ENCODE results near the gene GPR34.

GPR34 gene

DNA sequence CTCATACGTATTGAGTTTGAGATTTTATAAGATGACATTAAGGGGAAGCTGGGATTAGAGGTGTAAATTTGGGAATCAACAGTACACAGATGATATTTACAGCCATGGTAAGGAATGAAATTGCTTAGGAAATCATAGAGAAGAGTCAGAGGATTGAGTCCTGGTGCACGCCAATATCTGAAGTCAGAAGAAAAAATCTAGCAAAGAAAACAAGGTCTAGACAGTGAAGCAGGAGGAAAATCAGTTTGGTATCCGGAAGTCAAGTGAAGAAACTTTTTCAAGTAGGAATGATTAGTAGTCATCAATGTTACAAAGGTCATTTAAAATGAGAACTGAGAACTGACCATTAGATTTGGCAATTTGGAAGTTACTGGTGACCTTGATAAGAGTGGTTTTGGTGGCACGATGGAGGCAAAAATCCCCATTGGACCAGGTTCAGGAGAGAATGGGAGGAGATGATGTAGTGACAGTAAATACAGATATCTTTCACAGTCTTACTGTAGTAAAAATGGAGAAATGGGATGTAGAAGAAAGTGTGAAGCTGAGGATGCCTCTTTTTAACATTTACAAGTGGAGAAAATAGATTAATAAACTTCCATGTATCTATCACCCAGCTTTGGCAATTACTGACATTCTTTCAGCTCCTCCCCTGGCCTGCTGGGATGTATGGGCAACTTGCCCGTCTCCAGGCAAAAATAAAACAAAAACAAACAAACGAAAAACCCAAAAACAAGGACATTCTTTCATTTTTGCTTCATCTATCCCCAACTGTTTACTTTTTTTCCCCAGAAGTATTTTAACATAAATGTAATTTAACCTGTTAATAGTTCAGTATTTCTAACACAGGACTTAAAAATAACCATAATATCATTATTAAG is 11.4 kb upstream of the GPR34 start:
- Histone ChIP-seq H3K79me2 (ENCODE audit: control insufficient read depth, low read length) (no peaks in the 10 kb centered on the region), H3F3A (ENCODE audit: control insufficient read depth, insufficient read depth) (no peaks in the 10 kb centered on the region), H3K4me1 (ENCODE audit: control insufficient read depth, low read length) (no peaks in the 10 kb centered on the region), H3K9me3 (ENCODE audit: control insufficient read depth, insufficient read depth, low read length) (no peaks in the 10 kb centered on the region), H3K27ac (ENCODE audit: low read depth, low read length) (no peak overlapping the region), H4K20me1 (ENCODE audit: control insufficient read depth, insufficient read depth, low read depth, low read length) (no peaks in the 10 kb centered on the region), H3K27me3 (ENCODE audit: control insufficient read depth, low read length) (no peaks in the 10 kb centered on the region), H3K9me2 (replicated peaks; ENCODE audit: control insufficient read depth, low read length) (no peaks in the 10 kb centered on the region), H3K4me2 (ENCODE audit: low read length) (no peak overlapping the region), H3K36me3 (ENCODE audit: control insufficient read depth, low read length) (no peaks in the 10 kb centered on the region), H3K4me3 (ENCODE audit: low read length) (no peak overlapping the region)
- TF ChIP-seq EZH2phosphoT487 (IDR thresholded peaks at IDR 0.05; ENCODE audit: borderline replicate concordance, low read length), result no peak
- TF ChIP-seq, protein P1, sequence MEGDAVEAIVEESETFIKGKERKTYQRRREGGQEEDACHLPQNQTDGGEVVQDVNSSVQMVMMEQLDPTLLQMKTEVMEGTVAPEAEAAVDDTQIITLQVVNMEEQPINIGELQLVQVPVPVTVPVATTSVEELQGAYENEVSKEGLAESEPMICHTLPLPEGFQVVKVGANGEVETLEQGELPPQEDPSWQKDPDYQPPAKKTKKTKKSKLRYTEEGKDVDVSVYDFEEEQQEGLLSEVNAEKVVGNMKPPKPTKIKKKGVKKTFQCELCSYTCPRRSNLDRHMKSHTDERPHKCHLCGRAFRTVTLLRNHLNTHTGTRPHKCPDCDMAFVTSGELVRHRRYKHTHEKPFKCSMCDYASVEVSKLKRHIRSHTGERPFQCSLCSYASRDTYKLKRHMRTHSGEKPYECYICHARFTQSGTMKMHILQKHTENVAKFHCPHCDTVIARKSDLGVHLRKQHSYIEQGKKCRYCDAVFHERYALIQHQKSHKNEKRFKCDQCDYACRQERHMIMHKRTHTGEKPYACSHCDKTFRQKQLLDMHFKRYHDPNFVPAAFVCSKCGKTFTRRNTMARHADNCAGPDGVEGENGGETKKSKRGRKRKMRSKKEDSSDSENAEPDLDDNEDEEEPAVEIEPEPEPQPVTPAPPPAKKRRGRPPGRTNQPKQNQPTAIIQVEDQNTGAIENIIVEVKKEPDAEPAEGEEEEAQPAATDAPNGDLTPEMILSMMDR (IDR thresholded peaks at IDR 0.05; ENCODE audit: low read depth, low read length, poor library complexity, severe bottlenecking), result no peak

- H3K4me3 ChIP-seq (ENCODE audit: low read length), result no peak overlapping the region
- no peaks in the 10 kb centered on the region for H3K79me2 ChIP-seq (ENCODE audit: control insufficient read depth, low read length)
- H3K4me1 ChIP-seq (ENCODE audit: control insufficient read depth, low read length), result peaks cover 23% of the 10 kb centered on the region
- H3K9me2 ChIP-seq (replicated peaks; ENCODE audit: control insufficient read depth, low read length), result no peaks in the 10 kb centered on the region
- H3K4me2 ChIP-seq (ENCODE audit: low read length), result no peak overlapping the region
- no peaks in the 10 kb centered on the region for H3K36me3 ChIP-seq (ENCODE audit: control insufficient read depth, low read length)
- H3K9me3 ChIP-seq (ENCODE audit: control insufficient read depth, insufficient read depth, low read length), result no peaks in the 10 kb centered on the region
- no peaks in the 10 kb centered on the region for H3K27me3 ChIP-seq (ENCODE audit: control insufficient read depth, low read length)
- no peaks in the 10 kb centered on the region for H3F3A ChIP-seq (ENCODE audit: control insufficient read depth, insufficient read depth)
- H3K27ac ChIP-seq (ENCODE audit: low read depth, low read length), result no peak overlapping the region
- TF ChIP-seq, protein P1 (IDR thresholded peaks at IDR 0.05; ENCODE audit: low read depth, low read length, poor library complexity, severe bottlenecking), result no peak
- TF ChIP-seq EZH2phosphoT487 (IDR thresholded peaks at IDR 0.05; ENCODE audit: borderline replicate concordance, low read length), result no peak
- H4K20me1 ChIP-seq (ENCODE audit: control insufficient read depth, insufficient read depth, low read depth, low read length), result no peaks in the 10 kb centered on the region
Observed at GRCh38 chrX:41684138-41684537, 4.6 kb upstream of the GPR34 start.

- TF ChIP-seq EZH2phosphoT487 (IDR thresholded peaks at IDR 0.05; ENCODE audit: borderline replicate concordance, low read length), result no peak
- TF ChIP-seq, protein P1 (IDR thresholded peaks at IDR 0.05; ENCODE audit: low read depth, low read length, poor library complexity, severe bottlenecking), result no peak
Observed at GRCh38 chrX:41684940-41685339, 3.8 kb upstream of the GPR34 start.

More at GRCh38 chrX:41684940-41685339, 3.8 kb upstream of the GPR34 start:
- Histone ChIP-seq H3F3A (ENCODE audit: control insufficient read depth, insufficient read depth) (no peaks in the 10 kb centered on the region), H3K36me3 (ENCODE audit: control insufficient read depth, low read length) (no peaks in the 10 kb centered on the region), H3K9me2 (replicated peaks; ENCODE audit: control insufficient read depth, low read length) (no peaks in the 10 kb centered on the region), H3K9me3 (ENCODE audit: control insufficient read depth, insufficient read depth, low read length) (no peaks in the 10 kb centered on the region), H3K4me1 (ENCODE audit: control insufficient read depth, low read length) (peaks cover 23% of the 10 kb centered on the region), H3K27me3 (ENCODE audit: control insufficient read depth, low read length) (no peaks in the 10 kb centered on the region), H3K27ac (ENCODE audit: low read depth, low read length) (no peak overlapping the region), H3K4me3 (ENCODE audit: low read length) (no peak overlapping the region), H3K4me2 (ENCODE audit: low read length) (no peak overlapping the region), H4K20me1 (ENCODE audit: control insufficient read depth, insufficient read depth, low read depth, low read length) (no peaks in the 10 kb centered on the region), H3K79me2 (ENCODE audit: control insufficient read depth, low read length) (no peaks in the 10 kb centered on the region)
